ENCODE measurements around the gene PPP1R3F. TPM values are rescaled to one million over a fixed set of nuclear protein-coding genes. Genes with fewer than 3 reads are reported as not detected.

PPP1R3F gene
- total RNA-seq: 1 to 10 TPM; 5.2 to 5.4 TPM
- long read RNA-seq, donor 1, partial matches to known transcripts: 0 of 6 reads
- long read RNA-seq, donor 1, other reads (novel, unspliced or antisense): 5 of 6 reads
- long read RNA-seq, donor 2, partial matches to known transcripts: 2 of 4 reads
- long read RNA-seq, donor 2, other reads (novel, unspliced or antisense): 2 of 4 reads

- intact Hi-C loops (cut with DNase I): no loop called here
- no peak for DNase-seq (ENCODE audit: low spot score)
Measured at GRCh38 chrX:49269767-49270248, at the start of gene PPP1R3F. Gene PPP1R3F (plus strand): TSS chrX:49269793. CDS start chrX:49269870, 77 bp downstream.

- DNase-seq (ENCODE audit: low spot score): peak; percentile 2
- intact Hi-C loops (cut with DNase I): no loop called here
Measured at GRCh38 chrX:49220100-49220499, 49.5 kb upstream of the PPP1R3F start.

DNA sequence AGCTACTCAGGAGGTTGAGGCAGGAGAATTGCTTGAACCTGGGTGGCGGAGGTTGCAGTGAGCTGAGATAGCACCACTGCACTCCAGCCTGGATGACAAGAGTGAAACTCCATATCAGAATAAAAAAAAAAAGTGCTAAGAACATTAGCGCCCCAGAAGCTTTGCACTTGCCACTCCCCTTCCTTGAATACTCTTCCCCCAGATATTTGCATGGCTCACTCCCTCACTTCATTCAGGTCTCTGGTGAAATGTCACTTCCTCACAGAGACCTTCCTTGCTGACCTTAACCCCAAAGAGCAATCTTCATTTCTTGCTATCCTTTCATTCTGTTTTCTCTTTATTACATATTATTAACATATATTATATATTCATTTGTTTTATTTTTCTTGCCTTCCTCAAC lies 47.7 kb upstream of the PPP1R3F start:
- no peak for DNase-seq (ENCODE audit: low spot score)
- intact Hi-C loops (cut with DNase I): no loop called here

GRCh38 chrX:49225858-49226257 lies 43.7 kb upstream of the PPP1R3F start:
- intact Hi-C loops (cut with DNase I): no loop called here
- no peak for DNase-seq (ENCODE audit: low spot score)

DNA sequence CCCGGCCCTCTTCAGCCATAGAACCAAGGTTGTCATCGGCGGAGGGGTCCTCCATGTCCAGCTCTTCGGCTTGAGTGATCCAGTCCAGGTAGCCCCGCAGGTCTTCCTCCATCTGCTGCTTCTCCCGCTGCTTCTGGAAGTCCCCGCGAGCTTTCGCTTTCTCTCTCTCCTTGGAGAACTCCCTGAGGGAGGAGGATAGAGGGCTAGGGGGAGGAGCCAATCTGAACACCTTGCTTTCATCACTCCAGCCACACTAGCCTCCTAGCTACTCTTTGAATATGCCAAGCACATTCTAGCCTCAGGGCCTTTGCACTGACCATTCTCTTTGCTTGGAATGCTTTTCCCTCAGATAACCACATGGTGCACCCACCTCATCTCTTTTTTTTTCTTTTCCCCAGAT lies 42.6 kb upstream of the PPP1R3F start:
- intact Hi-C loops (cut with DNase I): no loop called here
- DNase-seq (ENCODE audit: low spot score): no peak

GRCh38 chrX:49227726-49228125 lies 41.9 kb upstream of the PPP1R3F start:
- DNase-seq (ENCODE audit: low spot score): no peak
- intact Hi-C loops (cut with DNase I): no loop called here

DNA sequence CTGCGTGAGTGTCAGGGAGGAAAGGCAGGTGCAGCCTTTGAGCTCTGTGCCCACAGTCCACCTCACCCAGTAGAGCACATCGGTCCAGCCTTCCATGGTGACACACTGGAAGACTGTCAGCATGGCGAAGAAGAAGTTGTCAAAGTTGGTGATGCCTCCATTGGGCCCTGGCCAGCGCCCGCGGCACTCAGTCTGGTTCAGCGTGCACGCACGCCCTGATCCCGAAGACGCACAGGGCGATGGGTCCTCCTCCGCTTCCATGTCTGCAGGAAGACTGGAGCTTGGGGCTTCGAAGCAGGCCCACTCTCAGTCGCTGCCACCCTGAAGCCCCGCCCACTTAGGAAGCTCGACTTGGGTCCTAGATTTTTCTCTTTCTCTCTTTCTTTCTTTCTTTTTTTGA lies 41.4 kb upstream of the PPP1R3F start:
- intact Hi-C loops (cut with DNase I): no loop called here

GRCh38 chrX:49230500-49231232 lies 38.9 kb upstream of the PPP1R3F start:
- intact Hi-C loops (cut with DNase I): no loop called here
- DNase-seq (ENCODE audit: low spot score): peak; percentile 91

More for the DNA sequence above, 41.4 kb upstream of the PPP1R3F start:
- no peak for DNase-seq (ENCODE audit: low spot score)

DNA sequence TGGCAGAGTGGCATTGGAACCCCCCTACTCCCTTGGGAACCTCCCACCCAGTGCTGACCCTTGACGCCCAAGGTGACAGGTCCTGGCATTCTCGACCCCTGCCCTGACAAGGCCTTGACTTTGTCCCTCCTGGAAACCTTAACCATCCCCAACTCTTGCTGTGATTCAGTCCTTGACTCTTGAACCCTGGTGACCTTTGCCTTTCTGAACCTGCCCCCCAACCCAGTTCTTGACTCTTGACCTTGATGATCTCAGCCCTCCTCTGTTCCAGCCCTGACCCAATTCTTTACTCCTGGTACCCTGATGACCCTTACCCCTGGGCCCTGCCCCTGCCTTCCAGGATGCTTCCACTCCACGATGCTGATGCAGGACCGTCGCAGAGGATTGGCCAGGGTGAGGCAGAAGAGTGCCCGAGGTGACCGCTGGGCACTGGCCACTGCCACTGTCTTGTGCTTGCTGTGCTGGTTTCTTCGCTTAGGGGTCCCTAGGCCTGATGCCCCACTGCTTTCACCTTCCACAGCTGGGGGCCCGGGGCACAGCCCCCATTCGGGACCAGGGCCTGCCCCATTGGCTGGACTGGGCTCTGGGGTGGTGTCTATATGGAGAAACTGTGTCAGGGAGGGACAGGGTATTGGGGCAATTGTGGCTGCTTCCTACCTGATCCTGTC lies 38.1 kb upstream of the PPP1R3F start:
- intact Hi-C loops (cut with DNase I): no loop called here
- no peak for DNase-seq (ENCODE audit: low spot score)

GRCh38 chrX:49232525-49232924 lies 37.1 kb upstream of the PPP1R3F start:
- intact Hi-C loops (cut with DNase I): no loop called here
- DNase-seq (ENCODE audit: low spot score): no peak

- no peak for DNase-seq (ENCODE audit: low spot score)
- intact Hi-C loops (cut with DNase I): no loop called here
Measured at GRCh38 chrX:49233176-49233575, 36.4 kb upstream of the PPP1R3F start, which contains the start of gene CACNA1F. Gene CACNA1F (minus strand): TSS chrX:49233340. CDS start chrX:49233309, 31 bp downstream.

DNA sequence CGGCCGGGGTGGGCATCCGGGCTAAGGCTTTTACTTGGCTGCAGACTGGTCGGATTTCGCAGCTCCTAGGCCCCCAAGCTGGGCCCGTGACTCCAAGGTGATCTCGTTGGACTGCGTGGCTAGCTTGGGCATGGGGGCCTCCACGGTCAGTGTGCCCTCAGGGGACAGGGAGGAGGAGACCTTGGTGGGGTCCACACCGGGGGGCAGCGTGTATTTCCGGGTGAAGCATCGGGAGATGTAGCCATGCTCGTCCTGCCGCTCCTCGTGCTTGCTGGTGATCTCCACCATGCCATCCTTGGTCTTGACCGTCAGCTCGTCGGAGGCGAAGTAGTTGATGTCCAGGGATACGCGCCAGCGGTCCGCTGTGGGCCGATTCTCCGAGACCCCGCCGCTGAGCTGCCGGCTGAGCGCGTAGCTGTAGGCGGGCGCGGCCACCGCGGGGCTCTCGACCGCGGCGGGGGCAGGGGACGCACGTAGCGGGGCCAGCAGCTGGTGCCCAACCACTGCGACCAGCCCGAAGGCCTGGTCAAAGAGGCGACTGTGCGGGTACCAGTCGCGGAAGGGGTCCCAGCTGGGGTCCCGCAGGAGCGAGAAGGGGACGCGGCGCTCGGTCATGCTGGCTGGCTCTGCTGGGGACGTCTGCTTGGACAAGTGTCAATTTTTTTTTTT lies 35.6 kb upstream of the PPP1R3F start:
- DNase-seq (ENCODE audit: low spot score): no peak
- intact Hi-C loops (cut with DNase I): no loop called here

- no peak for DNase-seq (ENCODE audit: low spot score)
- intact Hi-C loops (cut with DNase I): no loop called here
Measured at GRCh38 chrX:49237060-49237459, 32.5 kb upstream of the PPP1R3F start.

GRCh38 chrX:49238735-49239134 lies 30.9 kb upstream of the PPP1R3F start:
- no peak for DNase-seq (ENCODE audit: low spot score)
- intact Hi-C loops (cut with DNase I): no loop called here

DNA sequence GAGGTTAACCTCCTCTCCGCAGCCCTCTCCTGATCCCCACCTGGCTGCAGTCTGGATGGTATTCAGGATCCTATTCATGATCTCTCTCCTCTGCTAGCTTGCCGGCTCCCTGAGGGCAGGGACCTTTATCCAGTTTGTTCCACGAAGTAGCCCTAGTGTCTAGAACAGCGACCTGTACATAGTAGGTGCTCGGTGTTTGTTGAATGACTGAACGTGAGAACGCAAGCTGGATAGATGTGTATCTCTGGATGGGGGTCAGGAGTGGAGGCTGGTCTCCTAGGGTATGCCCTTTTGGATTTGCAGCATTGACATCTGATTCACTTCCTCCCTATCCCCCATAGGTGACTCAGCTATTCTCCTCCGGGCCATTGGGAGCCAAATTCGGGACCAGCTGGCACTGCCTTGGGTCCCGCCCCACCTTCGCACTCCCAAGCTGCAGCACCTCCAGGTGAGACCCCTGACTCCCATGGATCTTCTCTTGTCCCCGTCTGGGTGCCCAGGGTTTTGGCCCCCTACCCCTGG lies 27.0 kb upstream of the PPP1R3F start:
- no peak for DNase-seq (ENCODE audit: low spot score)
- intact Hi-C loops (cut with DNase I): no loop called here

- intact Hi-C loops (cut with DNase I): no loop called here
- DNase-seq (ENCODE audit: low spot score): no peak
Measured at GRCh38 chrX:49243166-49243565, 26.4 kb upstream of the PPP1R3F start.

DNA sequence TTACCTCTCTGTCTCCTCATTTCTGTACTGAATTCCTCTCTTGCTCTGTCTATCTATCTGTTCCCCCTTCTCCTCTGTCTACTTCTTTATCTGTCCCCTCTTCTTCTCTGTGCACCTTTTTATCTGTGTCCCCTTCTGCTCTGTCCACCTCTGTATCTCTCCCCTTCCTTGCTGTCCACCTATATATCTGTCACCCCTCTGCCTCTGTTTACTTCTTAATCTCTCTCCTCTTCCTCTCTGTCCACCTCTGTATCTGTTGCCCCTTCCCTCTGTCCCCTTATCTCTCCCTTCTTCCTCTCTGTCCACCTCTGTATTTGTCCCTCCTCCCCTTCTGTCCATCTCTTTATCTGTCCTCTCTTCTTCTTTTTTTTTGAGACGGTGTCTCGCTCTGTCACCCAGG lies 25.4 kb upstream of the PPP1R3F start:
- DNase-seq (ENCODE audit: low spot score): no peak
- intact Hi-C loops (cut with DNase I): no loop called here

- DNase-seq (ENCODE audit: low spot score): no peak
- intact Hi-C loops (cut with DNase I): no loop called here
Measured at GRCh38 chrX:49246541-49246940, 23.1 kb upstream of the PPP1R3F start.

- intact Hi-C loops (cut with DNase I): no loop called here
- DNase-seq (ENCODE audit: low spot score): no peak
Measured at GRCh38 chrX:49247346-49247745, 22.2 kb upstream of the PPP1R3F start.

All from posterior vena cava (tissue), 2 donors.